ENCODE results near the gene RAB44. TPM values are rescaled to one million over a fixed set of nuclear protein-coding genes. Genes with fewer than 3 reads are reported as not detected.

RAB44 gene
- total and polyA plus RNA-seq, 12 donors, result 0.03 to 0.16 TPM; not detected in 10

- peak; percentile 83 to 93 (median 88) for DNase-seq
- TF ChIP-seq, protein P1, sequence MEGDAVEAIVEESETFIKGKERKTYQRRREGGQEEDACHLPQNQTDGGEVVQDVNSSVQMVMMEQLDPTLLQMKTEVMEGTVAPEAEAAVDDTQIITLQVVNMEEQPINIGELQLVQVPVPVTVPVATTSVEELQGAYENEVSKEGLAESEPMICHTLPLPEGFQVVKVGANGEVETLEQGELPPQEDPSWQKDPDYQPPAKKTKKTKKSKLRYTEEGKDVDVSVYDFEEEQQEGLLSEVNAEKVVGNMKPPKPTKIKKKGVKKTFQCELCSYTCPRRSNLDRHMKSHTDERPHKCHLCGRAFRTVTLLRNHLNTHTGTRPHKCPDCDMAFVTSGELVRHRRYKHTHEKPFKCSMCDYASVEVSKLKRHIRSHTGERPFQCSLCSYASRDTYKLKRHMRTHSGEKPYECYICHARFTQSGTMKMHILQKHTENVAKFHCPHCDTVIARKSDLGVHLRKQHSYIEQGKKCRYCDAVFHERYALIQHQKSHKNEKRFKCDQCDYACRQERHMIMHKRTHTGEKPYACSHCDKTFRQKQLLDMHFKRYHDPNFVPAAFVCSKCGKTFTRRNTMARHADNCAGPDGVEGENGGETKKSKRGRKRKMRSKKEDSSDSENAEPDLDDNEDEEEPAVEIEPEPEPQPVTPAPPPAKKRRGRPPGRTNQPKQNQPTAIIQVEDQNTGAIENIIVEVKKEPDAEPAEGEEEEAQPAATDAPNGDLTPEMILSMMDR (IDR thresholded peaks at IDR 0.05), result peak; percentile 81 to 97 (median 92)
- no peak for TF ChIP-seq POLR2A (IDR thresholded peaks at IDR 0.05)
- Histone ChIP-seq H3K27ac (no peak overlapping the region), H3K36me3 (replicated peaks in 1 of 2) (no peaks in the 10 kb centered on the region), H3K27me3 (no peaks in the 10 kb centered on the region), H3K9me3 (replicated peaks in 1 of 3) (no peaks in the 10 kb centered on the region), H3K4me3 (no peak overlapping the region), H3K4me1 (replicated peaks in 1 of 2) (peaks cover 0 to 6% of the 10 kb centered on the region in 2 donors)
- 38 to 45% (median 40%) methylated on average over 13 to 17 of the region's 17 CpGs for WGBS, 4 donors
- intact Hi-C loops (cut with DNase I), result loop anchor here (5.0 kb wide), 5 partner anchors 82 to 447 kb away; no protein-coding TSS in a partner anchor
Observed at GRCh38 chr6:36765594-36766398, 68.2 kb downstream of the RAB44 start.

GRCh38 chr6:36766399-36766945 is 68.8 kb downstream of the RAB44 start:
- no peaks in the 10 kb centered on the region for H3K36me3 ChIP-seq (replicated peaks in 1 of 2)
- H3K27me3 ChIP-seq, result no peaks in the 10 kb centered on the region
- whole genome bisulfite sequencing, 4 donors, result 80 to 85% (median 82%) methylated on average over 10 of the region's 10 CpGs
- H3K9me3 ChIP-seq (replicated peaks in 1 of 3), result no peaks in the 10 kb centered on the region
- intact Hi-C loops (cut with DNase I), result loop anchor here (5.0 kb wide), 5 partner anchors 81 to 446 kb away; no protein-coding TSS in a partner anchor
- TF ChIP-seq POLR2A (IDR thresholded peaks at IDR 0.05), result no peak
- TF ChIP-seq, protein P1 (IDR thresholded peaks at IDR 0.05), result peak in 1 of 6 experiments; percentile 6
- DNase-seq, result no peak
- H3K4me3 ChIP-seq, result no peak overlapping the region
- no peak overlapping the region for H3K27ac ChIP-seq
- peaks cover 0 to 6% of the 10 kb centered on the region in 2 donors for H3K4me1 ChIP-seq (replicated peaks in 1 of 2)

DNA sequence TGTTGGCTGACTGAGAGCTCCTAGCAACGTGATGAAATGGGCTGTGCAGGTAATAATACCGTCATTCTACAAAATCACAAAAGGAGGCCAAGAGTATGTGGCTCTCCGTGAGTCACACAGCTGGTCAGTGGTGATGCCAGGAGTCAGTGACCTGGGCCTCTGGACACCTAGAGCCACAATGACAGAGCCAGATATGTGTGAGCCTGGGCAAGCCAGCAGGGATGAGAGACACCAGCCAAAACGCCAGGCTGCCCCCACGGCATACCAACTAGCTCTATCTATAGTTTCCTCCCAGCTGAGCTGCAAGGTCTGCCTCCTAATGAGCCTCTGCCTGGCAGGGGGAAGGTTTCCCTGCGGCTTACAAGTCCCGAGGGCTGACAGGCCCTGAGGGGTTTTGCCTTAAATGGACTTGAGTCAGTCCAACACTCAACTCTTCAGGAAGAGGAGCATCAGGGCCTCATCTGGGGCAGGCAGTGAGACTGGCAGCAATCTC is 71.6 kb downstream of the RAB44 start:
- H3K36me3 ChIP-seq (replicated peaks in 1 of 2), result no peaks in the 10 kb centered on the region
- WGBS, 4 donors, result 78 to 81% (median 78%) methylated on average over 5 to 7 of the region's 7 CpGs
- no peak overlapping the region for H3K4me3 ChIP-seq
- no peaks in the 10 kb centered on the region for H3K9me3 ChIP-seq (replicated peaks in 1 of 3)
- H3K27me3 ChIP-seq, result no peaks in the 10 kb centered on the region
- intact Hi-C loops (cut with DNase I), result loop anchor here (5.0 kb wide), 5 partner anchors 78 to 443 kb away; no protein-coding TSS in a partner anchor
- H3K27ac ChIP-seq, result no peak overlapping the region
- peaks cover 0 to 6% of the 10 kb centered on the region in 2 donors for H3K4me1 ChIP-seq (replicated peaks in 1 of 2)
- no peak for TF ChIP-seq POLR2A (IDR thresholded peaks at IDR 0.05)
- TF ChIP-seq, protein P1 (IDR thresholded peaks at IDR 0.05), result no peak
- no peak for DNase-seq

Measured in adrenal gland (tissue), 12 donors.